Measurements from ENCODE around the gene PTPRT. TPM values are rescaled to one million over a fixed set of nuclear protein-coding genes. Genes with fewer than 3 reads are reported as not detected.

The PTPRT gene
- total and polyA plus RNA-seq, 2 of the 4 experiments (the other 2 are of a cell fraction): not detected

GRCh38 chr20:42258564-42259302 lies 931.0 kb downstream of the PTPRT start:
- Histone ChIP-seq H3K14ac (replicated peaks; ENCODE audit: low read depth, low read length) (no peak overlapping the region), H3K9ac (ENCODE audit: low read depth, low read length) (no peak overlapping the region), H2AFZ (replicated peaks; ENCODE audit: low read length, poor library complexity) (no peak overlapping the region), H3K56ac (ENCODE audit: extremely low read depth, insufficient read depth, low read length) (no peak overlapping the region), H3K79me1 (ENCODE audit: low read depth in 1 of 2, low read length in 2 of 2) (no peaks in the 10 kb centered on the region), H3K4me1 (ENCODE audit: control insufficient read depth, insufficient read depth, low read length) (no peaks in the 10 kb centered on the region), H2BK120ac (ENCODE audit: low read depth, low read length) (no peak overlapping the region), H3K4ac (ENCODE audit: low read depth, low read length) (no peak overlapping the region), H3K18ac (ENCODE audit: low read depth, low read length) (no peak overlapping the region), H3K4me2 (ENCODE audit: low read depth, low read length) (no peak overlapping the region), H4K20me1 (ENCODE audit: insufficient read depth, low read length) (no peaks in the 10 kb centered on the region), H3K27me3 (ENCODE audit: control insufficient read depth, insufficient read depth, low read length) (no peaks in the 10 kb centered on the region), H2AK5ac (ENCODE audit: low read depth, low read length) (no peak overlapping the region), H2BK5ac (ENCODE audit: low read depth, low read length, poor library complexity, severe bottlenecking) (no peak overlapping the region), H2BK15ac (ENCODE audit: low read depth, low read length) (no peak overlapping the region), H3K23ac (ENCODE audit: low read depth, low read length) (no peak overlapping the region), H3K36me3 (ENCODE audit: control insufficient read depth, insufficient read depth, low read length) (no peaks in the 10 kb centered on the region), H2BK20ac (ENCODE audit: low read depth, low read length) (no peak overlapping the region), H4K91ac (ENCODE audit: insufficient read depth, low read depth, low read length) (no peak overlapping the region), H3K9me1 (ENCODE audit: insufficient read depth, low read length) (no peaks in the 10 kb centered on the region), H4K8ac (ENCODE audit: low read depth in 2 of 2, low read length in 2 of 2) (no peak overlapping the region), H3K27ac (ENCODE audit: insufficient read depth, low read length) (no peak overlapping the region), H3K4me3 (ENCODE audit: insufficient read depth, low read depth, low read length) (no peak overlapping the region), H4K5ac (ENCODE audit: low read depth, low read length) (no peak overlapping the region), H2AK9ac (replicated peaks; ENCODE audit: low read depth, low read length, poor library complexity) (no peak overlapping the region), H3K9me3 (ENCODE audit: control insufficient read depth, insufficient read depth, low read length) (peaks cover 33% of the 10 kb centered on the region)
- intact Hi-C loops (cut with micrococcal nuclease): no loop called here
- ATAC-seq (ENCODE audit: low read depth) (no peak), DNase-seq (no peak)
- TF ChIP-seq CTCF (conservative IDR thresholded peaks at IDR 0.05; ENCODE audit: low read depth, low read length): no peak
- no peak for TF ChIP-seq MAFK (IDR thresholded peaks at IDR 0.05; ENCODE audit: low read depth, low read length)
- TF ChIP-seq MXI1 (IDR thresholded peaks at IDR 0.05; ENCODE audit: borderline replicate concordance, low read depth, low read length): no peak
- TF ChIP-seq FOS (IDR thresholded peaks at IDR 0.05; ENCODE audit: low read depth, low read length): no peak
- no peak for TF ChIP-seq CHD1 (IDR thresholded peaks at IDR 0.05; ENCODE audit: low read depth, low read length)
- in situ Hi-C loops (cut with MboI; ENCODE audit: low sequenced_read_pairs): no loop called here
- ChIA-PET CTCF (no interaction called here), POLR2A (ENCODE audit: unreplicated experiment) (no interaction called here)
- dilution Hi-C loops (cut with HindIII; ENCODE audit: low sequenced_read_pairs, unreplicated experiment): no loop called here
- BruUV-seq (replicated peaks): no TSS peak
- no CpG with 5 or more reads among the region's 6 CpGs for WGBS, 2 experiments (ENCODE audit: extremely low coverage in 2 of 2, insufficient read length in 1 of 2)

Measured in IMR-90 (cell line).